Dermis microvascular lymphatic vessel endothelial cell (primary cell): ENCODE data around the gene WNT6. TPM values are rescaled to one million over a fixed set of nuclear protein-coding genes. Genes with fewer than 3 reads are reported as not detected.

Experiments used
- DNase-seq, 2 donors: peaks; one replicate each; pipeline versions ENCODE4 v3.0.0 to v3.0.0-alpha.2; 2010; ENCODE audit warnings: low read depth in 2 of 2
- total RNA-seq: library from RNA; depleted of rRNA; stranded (reverse); fragments of >200 nt; gene quantifications from 2 replicates; pipeline ENCODE4 v1.2.1, GENCODE V29; 2014

Gene WNT6
- total RNA-seq, 1 donor from 2014 or later = not detected

GRCh38 chr2:218892693-218893348 is 33.2 kb downstream of the WNT6 start:
- peak in 1 of 2 donors; percentile 60 for DNase-seq

- DNase-seq = no peak
Observed at GRCh38 chr2:218893349-218894150, 33.9 kb downstream of the WNT6 start.

GRCh38 chr2:218894151-218894879 is 34.7 kb downstream of the WNT6 start:
- no peak for DNase-seq

GRCh38 chr2:218894880-218895157 is 35.2 kb downstream of the WNT6 start:
- no peak for DNase-seq

GRCh38 chr2:218895326-218895725 is 35.7 kb downstream of the WNT6 start:
- DNase-seq = no peak

GRCh38 chr2:218895759-218896500 is 36.3 kb downstream of the WNT6 start:
- no peak for DNase-seq

GRCh38 chr2:218896501-218897393 is 37.1 kb downstream of the WNT6 start:
- no peak for DNase-seq

- no peak for DNase-seq
Observed at GRCh38 chr2:218897394-218898108, 37.9 kb downstream of the WNT6 start.

- DNase-seq = peak in 1 of 2 donors; percentile 32
Observed at GRCh38 chr2:218898109-218898878, 38.7 kb downstream of the WNT6 start.

- DNase-seq = no peak
Observed at GRCh38 chr2:218899147-218899546, 39.5 kb downstream of the WNT6 start.

GRCh38 chr2:218902427-218902826 is 42.8 kb downstream of the WNT6 start:
- no peak for DNase-seq

GRCh38 chr2:218904176-218904575 is 44.6 kb downstream of the WNT6 start:
- no peak for DNase-seq

- DNase-seq = peak; percentile 21 to 30
Observed at GRCh38 chr2:218908721-218909619, 49.4 kb downstream of the WNT6 start.

GRCh38 chr2:218910741-218911140 is 51.1 kb downstream of the WNT6 start:
- DNase-seq = no peak

- DNase-seq = no peak
Observed at GRCh38 chr2:218920504-218920903, 60.9 kb downstream of the WNT6 start.
